ENCODE data around the gene PCDHGB6. TPM values are rescaled to one million over a fixed set of nuclear protein-coding genes. Genes with fewer than 3 reads are reported as not detected.
"Not testable (repeated sequence)": the region's sequence is repeated elsewhere in the genome, so short reads cannot be mapped to it uniquely, and the experiment has no call there.

PCDHGB6 gene
- 0.84 and 0.88 TPM in 2 replicates for total RNA-seq (2014; rRNA removed; shearing (Covaris generic))

DNA sequence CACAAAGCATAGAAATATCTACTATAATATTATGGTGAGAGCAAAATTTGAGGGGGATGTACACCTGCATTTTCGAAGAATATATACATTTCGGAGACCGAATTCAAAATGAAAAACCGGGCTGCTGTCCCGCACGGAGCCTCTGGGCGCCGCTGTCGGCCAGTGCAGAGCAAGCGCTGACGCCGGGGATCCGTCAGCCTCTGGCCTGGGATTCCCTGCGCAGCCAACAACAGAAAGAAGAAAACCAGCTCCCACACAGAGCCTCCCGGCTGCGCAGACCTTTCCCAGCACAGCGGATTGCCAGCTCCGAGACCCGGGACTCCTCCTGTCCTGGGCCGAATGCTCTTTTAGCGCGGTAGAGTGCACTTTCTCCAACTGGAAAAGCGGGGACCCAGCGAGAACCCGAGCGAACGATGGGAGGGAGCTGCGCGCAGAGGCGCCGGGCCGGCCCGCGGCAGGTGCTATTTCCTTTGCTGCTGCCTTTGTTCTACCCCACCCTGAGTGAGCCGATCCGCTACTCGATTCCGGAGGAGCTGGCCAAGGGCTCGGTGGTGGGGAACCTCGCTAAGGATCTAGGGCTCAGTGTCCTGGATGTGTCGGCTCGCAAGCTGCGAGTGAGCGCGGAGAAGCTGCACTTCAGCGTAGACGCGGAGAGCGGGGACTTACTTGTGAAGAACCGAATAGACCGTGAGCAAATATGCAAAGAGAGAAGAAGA lies at the start of gene PCDHGB6:
PCDHGB6 (plus strand) TSS at position 232 of the 716 bp plus-strand sequence; CDS start at position 414, 182 bp downstream.
- not testable (repeated sequence) for DNase-seq (ENCODE audit: low read depth)

- peak; percentile 74 for DNase-seq (ENCODE audit: low read depth)
These were observed 47.9 kb upstream of the PCDHGB6 start, which contains the start of gene PCDHGB2 for GRCh38 chr5:141359790-141360426. Gene PCDHGB2, plus strand, starts transcription at chr5:141359994. Its CDS starts 142 bp downstream, at chr5:141360136.

DNA sequence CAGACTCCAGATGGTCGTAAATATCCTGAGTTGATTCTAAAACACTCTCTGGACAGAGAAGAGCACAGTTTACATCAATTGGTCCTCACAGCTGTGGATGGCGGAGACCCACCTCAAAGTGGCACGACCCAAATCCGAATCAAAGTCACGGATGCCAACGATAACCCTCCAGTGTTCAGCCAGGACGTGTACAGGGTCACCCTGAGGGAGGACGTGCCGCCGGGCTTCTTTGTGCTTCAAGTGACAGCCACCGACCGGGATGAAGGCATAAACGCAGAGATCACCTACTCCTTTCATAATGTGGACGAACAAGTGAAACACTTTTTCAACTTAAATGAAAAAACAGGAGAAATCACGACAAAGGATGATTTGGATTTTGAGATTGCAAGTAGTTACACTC lies 47.1 kb upstream of the PCDHGB6 start:
- no peak for DNase-seq (ENCODE audit: low read depth)

- DNase-seq (ENCODE audit: low read depth), result no peak
These were observed 45.1 kb upstream of the PCDHGB6 start for GRCh38 chr5:141362719-141363118.

GRCh38 chr5:141363952-141364660 lies 43.7 kb upstream of the PCDHGB6 start, which contains the start of gene PCDHGA5:
Gene PCDHGA5, plus strand, starts transcription at chr5:141364162. Its CDS starts 169 bp downstream, at chr5:141364331.
- DNase-seq (ENCODE audit: low read depth), result peak; percentile 42

- DNase-seq (ENCODE audit: low read depth), result no peak
These were observed 41.6 kb upstream of the PCDHGB6 start for GRCh38 chr5:141366016-141366896.

GRCh38 chr5:141369994-141370848 lies 37.6 kb upstream of the PCDHGB6 start, which contains the start of gene PCDHGB3:
Gene PCDHGB3, plus strand, starts transcription at chr5:141370242. Its CDS starts 153 bp downstream, at chr5:141370395.
- peak; percentile 42 for DNase-seq (ENCODE audit: low read depth)

DNA sequence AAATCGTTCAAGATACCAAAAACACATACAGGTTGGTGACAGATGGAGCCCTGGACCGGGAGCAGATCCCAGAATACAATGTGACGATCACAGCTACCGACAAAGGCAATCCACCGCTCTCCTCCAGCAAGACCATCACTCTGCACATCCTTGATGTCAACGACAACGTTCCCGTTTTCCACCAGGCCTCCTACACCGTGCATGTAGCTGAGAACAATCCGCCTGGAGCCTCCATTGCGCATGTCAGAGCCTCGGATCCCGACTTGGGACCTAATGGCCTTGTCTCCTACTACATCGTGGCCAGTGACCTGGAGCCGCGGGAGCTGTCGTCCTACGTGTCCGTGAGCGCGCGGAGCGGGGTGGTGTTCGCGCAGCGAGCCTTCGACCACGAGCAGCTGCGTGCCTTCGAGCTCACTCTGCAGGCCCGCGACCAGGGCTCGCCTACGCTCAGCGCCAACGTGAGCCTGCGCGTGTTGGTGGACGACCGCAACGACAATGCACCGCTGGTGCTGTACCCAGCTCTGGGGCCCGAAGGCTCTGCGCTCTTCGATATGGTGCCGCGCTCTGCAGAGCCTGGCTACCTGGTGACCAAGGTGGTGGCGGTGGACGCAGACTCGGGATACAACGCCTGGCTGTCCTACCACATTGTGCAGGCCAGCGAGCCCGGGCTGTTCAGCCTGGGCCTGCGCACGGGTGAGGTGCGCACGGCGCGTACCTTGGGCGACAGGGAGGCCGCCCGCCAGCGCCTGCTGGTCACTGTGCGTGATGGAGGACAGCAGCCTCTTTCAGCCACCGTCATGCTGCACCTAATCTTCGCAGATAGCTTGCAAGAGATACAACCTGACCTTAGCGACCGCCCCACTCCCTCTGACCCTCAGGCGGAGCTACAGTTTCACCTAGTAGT lies 36.0 kb upstream of the PCDHGB6 start:
- no peak for DNase-seq (ENCODE audit: low read depth)

- no peak for DNase-seq (ENCODE audit: low read depth)
These were observed 34.0 kb upstream of the PCDHGB6 start, which contains the start of gene PCDHGA6 for GRCh38 chr5:141373673-141374317. Gene PCDHGA6, plus strand, starts transcription at chr5:141373891. Its CDS starts 193 bp downstream, at chr5:141374084.

GRCh38 chr5:141374627-141375026 lies 33.2 kb upstream of the PCDHGB6 start:
- no peak for DNase-seq (ENCODE audit: low read depth)

DNA sequence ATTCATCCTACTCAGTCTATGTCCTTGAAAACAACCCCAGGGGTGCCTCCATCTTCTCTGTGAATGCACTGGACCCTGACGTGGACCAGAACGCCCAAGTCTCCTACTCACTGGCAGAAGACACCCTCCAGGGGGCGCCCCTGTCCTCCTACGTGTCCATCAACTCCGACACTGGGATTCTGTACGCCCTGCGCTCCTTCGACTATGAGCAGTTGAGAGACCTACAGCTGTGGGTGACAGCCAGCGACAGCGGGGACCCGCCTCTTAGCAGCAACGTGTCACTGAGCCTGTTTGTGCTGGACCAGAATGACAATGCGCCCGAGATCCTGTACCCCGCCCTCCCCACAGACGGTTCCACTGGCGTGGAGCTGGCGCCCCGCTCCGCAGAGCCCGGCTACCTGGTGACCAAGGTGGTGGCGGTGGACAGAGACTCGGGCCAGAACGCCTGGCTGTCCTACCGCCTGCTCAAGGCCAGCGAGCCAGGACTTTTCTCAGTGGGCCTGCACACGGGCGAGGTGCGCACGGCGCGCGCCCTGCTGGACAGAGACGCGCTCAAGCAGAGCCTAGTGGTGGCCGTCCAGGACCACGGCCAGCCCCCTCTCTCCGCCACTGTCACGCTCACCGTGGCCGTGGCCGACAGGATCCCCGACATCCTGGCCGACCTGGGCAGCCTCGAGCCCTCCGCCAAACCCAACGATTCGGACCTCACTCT lies 32.2 kb upstream of the PCDHGB6 start:
- not testable (repeated sequence) for DNase-seq (ENCODE audit: low read depth)

DNA sequence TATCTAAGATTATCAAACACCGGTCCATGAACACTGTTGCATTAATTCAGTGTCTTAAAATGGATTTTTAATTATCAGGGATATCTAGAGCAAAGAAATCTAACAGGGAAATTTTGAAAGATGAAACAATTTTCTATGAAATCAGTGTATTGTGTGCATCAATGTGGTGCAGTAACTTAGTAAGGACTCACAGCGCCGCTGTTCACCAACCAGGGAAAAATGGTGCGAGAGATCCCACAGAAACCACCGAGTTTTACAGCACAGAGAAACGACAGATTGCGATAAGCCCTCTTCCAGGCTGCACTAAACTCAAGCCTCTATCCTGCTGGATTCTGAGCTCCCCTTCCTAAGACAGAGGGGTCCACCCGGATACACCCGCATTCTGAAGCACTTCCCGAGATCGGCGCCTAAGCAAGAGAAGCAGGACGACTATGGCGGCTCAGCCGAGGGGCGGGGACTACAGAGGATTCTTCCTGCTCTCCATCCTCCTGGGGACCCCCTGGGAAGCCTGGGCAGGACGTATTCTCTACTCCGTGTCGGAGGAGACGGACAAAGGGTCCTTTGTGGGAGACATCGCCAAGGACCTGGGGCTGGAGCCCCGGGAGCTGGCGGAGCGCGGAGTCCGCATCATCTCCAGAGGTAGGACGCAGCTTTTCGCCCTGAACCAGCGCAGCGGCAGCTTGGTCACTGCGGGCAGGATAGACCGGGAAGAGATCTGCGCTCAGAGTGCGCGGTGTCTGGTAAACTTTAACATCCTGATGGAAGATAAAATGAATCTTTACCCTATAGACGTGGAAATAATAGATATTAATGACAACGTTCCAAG lies 25.1 kb upstream of the PCDHGB6 start, which contains the start of gene PCDHGA7:
PCDHGA7 (plus strand) TSS at position 274 of the 826 bp plus-strand sequence; CDS start at position 432, 158 bp downstream.
- peak; percentile 62 for DNase-seq (ENCODE audit: low read depth)

GRCh38 chr5:141383345-141383744 lies 24.5 kb upstream of the PCDHGB6 start:
- DNase-seq (ENCODE audit: low read depth), result no peak

- no peak for DNase-seq (ENCODE audit: low read depth)
These were observed 23.2 kb upstream of the PCDHGB6 start for GRCh38 chr5:141384471-141385267.

DNA sequence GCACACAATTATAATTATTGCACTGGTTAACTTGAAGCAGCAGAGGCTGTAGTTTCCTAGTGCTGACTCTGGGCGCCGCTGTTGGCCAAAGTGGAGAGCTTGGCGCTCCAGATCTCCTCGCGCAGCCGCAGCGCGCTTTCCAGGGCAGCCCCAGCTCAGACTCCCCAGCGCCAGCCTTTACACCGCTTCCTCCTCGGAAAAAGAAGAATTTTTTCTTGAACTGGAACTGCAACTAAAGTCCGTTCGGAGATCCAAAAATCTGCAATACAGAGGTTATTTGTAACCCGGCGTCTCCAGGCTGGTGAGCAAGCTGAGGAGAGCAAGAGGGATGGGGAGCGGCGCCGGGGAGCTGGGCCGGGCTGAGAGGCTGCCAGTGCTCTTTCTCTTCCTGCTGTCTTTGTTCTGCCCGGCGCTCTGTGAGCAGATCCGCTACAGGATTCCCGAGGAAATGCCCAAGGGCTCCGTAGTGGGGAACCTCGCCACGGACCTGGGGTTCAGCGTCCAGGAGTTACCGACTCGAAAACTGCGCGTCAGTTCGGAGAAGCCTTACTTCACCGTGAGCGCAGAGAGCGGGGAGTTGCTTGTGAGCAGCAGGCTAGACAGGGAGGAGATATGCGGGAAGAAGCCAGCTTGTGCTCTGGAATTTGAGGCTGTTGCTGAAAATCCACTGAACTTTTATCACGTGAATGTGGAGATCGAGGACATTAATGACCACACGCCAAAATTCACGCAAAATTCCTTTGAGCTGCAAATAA lies 20.1 kb upstream of the PCDHGB6 start, which contains the start of gene PCDHGB4:
PCDHGB4 (plus strand) TSS at position 142 of the 755 bp plus-strand sequence; CDS start at position 329, 187 bp downstream.
- peak; percentile 58 for DNase-seq (ENCODE audit: low read depth)

All from RPMI7951 (cell line).